ENCODE results near the gene GSTK1.

GSTK1 gene

DNA sequence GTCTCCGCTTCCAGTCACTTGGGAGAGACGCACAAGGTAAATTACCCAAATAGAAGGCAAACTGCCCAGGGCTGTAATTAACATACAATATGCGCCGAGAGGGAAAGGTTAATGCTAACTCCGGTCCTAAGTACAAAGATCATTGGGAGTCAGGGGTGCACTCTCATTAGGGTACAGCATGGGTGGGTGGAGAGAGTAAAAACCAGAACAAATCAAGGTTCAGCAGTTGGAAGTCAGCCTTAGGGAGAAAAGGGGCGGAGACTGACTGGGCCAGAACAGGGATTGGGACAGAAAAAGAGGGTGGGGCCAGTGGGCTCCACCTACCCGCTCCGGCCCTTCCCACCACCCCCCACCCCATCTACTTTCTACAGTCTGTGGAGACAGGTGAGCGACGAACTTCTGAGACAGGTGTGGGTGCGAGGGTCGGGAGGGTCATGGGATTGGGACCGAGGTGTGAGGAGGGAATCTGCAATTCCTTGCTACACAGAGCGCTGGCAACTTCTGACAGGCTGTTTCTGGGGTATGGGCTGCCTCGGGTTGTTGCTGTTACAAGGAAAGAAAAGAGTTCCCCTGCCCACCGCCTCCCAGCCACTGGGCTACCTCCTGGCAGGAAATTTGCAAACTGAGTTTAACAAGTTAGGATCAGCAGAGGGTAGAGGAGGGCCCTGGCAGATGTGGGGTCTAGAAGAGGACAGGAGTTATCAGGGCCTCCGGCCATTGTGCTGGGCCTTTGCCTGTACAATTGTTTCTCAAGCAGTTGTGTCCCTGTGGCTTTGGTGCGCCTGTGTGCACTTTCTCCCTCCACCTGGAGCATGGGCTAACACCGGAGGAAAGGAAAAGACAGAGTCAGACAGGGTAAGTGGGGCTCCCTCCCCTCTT, 21.6 kb downstream of the GSTK1 start, which contains the start of gene TMEM139:
TMEM139 (plus strand) TSS at position 368 of the 879 bp plus-strand sequence. CDS start 1,000 bp downstream, outside the sequence.
- H3K27ac ChIP-seq: no peak within 1 kb of the TSS
- TF ChIP-seq, protein P1, sequence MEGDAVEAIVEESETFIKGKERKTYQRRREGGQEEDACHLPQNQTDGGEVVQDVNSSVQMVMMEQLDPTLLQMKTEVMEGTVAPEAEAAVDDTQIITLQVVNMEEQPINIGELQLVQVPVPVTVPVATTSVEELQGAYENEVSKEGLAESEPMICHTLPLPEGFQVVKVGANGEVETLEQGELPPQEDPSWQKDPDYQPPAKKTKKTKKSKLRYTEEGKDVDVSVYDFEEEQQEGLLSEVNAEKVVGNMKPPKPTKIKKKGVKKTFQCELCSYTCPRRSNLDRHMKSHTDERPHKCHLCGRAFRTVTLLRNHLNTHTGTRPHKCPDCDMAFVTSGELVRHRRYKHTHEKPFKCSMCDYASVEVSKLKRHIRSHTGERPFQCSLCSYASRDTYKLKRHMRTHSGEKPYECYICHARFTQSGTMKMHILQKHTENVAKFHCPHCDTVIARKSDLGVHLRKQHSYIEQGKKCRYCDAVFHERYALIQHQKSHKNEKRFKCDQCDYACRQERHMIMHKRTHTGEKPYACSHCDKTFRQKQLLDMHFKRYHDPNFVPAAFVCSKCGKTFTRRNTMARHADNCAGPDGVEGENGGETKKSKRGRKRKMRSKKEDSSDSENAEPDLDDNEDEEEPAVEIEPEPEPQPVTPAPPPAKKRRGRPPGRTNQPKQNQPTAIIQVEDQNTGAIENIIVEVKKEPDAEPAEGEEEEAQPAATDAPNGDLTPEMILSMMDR (conservative IDR thresholded peaks at IDR 0.05): no peak
- no peak for TF ChIP-seq ZFX (IDR thresholded peaks at IDR 0.05)

DNA sequence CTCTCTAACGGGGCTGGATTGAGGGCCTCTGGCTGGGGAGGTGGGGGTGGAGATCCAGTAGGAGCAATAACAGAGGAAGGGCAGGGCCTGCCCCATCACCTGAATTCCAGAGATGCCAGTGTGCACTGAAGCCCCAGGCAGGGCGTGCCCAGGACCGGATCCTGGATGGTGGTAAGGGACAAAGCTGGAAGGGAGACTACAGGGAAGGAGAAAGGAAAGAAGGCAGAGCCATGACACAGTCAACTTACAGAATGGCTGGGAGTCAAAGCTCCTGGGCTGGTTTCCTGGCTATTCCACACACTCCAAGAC, 22.2 kb downstream of the GSTK1 start:
- no peak overlapping the region for H3K27ac ChIP-seq
- TF ChIP-seq, protein P1 (conservative IDR thresholded peaks at IDR 0.05): no peak
- no peak for TF ChIP-seq ZFX (IDR thresholded peaks at IDR 0.05)

DNA sequence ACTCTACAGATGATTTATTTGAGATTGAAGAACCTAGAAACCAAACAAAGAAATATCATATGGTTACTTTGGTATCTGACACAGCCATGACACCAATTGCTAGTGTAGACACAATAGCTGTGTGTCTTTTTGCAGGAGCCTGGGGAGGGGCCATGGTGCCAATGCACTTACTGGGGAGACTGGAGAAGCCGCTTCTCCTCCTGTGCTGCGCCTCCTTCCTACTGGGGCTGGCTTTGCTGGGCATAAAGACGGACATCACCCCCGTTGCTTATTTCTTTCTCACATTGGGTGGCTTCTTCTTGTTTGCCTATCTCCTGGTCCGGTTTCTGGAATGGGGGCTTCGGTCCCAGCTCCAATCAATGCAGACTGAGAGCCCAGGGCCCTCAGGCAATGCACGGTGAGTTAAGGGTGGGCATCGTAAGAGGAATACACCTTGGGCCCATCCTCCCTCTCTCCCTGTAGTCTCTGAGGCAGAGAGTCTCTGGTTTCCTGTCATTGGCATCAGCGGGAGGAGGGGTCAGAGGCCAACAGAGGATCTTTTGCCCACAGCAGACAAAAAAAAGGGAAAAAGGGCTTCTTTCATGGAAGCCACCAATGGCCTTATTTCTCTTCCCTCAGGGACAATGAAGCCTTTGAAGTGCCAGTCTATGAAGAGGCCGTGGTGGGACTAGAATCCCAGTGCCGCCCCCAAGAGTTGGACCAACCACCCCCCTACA, 22.7 kb downstream of the GSTK1 start:
- TF ChIP-seq, protein P1 (conservative IDR thresholded peaks at IDR 0.05): no peak
- TF ChIP-seq ZFX (IDR thresholded peaks at IDR 0.05): no peak
- H3K27ac ChIP-seq: no peak overlapping the region

DNA sequence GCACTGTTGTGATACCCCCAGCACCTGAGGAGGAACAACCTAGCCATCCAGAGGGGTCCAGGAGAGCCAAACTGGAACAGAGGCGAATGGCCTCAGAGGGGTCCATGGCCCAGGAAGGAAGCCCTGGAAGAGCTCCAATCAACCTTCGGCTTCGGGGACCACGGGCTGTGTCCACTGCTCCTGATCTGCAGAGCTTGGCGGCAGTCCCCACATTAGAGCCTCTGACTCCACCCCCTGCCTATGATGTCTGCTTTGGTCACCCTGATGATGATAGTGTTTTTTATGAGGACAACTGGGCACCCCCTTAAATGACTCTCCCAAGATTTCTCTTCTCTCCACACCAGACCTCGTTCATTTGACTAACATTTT, 23.3 kb downstream of the GSTK1 start:
- TF ChIP-seq ZFX (IDR thresholded peaks at IDR 0.05): no peak
- TF ChIP-seq, protein P1 (conservative IDR thresholded peaks at IDR 0.05): no peak
- H3K27ac ChIP-seq: no peak overlapping the region

DNA sequence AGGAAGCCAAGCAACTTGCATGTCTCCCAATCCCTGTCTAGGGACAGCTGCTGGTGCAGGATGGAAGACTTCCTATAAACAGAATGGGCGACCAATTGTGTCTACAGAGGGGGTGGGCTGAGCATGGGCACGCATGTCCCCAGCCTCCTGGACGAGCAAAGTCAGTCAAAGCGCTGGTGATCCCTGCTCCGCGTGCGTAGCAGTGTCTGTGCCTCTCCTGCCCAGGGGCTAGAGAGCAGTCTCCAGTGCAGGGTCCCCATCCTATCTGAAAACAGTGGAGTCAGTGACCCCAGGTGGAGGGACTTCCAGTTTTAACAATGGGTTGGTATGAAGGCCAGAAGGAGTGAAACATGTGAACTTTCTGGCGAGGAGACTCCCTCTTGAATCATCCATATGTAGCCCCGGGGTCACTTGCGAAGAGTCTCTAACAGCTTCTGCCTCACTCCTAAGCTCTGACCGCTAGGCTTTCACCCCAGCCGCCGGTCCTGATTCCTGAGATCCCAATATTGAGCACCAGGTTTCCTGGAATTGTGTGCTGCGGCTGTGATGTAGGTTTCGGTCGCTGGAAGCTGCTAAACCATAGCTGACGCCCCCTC, 24.2 kb downstream of the GSTK1 start:
- no peak for TF ChIP-seq ZFX (IDR thresholded peaks at IDR 0.05)
- TF ChIP-seq, protein P1 (conservative IDR thresholded peaks at IDR 0.05): no peak
- H3K27ac ChIP-seq: peak overlapping the region; percentile 85

DNA sequence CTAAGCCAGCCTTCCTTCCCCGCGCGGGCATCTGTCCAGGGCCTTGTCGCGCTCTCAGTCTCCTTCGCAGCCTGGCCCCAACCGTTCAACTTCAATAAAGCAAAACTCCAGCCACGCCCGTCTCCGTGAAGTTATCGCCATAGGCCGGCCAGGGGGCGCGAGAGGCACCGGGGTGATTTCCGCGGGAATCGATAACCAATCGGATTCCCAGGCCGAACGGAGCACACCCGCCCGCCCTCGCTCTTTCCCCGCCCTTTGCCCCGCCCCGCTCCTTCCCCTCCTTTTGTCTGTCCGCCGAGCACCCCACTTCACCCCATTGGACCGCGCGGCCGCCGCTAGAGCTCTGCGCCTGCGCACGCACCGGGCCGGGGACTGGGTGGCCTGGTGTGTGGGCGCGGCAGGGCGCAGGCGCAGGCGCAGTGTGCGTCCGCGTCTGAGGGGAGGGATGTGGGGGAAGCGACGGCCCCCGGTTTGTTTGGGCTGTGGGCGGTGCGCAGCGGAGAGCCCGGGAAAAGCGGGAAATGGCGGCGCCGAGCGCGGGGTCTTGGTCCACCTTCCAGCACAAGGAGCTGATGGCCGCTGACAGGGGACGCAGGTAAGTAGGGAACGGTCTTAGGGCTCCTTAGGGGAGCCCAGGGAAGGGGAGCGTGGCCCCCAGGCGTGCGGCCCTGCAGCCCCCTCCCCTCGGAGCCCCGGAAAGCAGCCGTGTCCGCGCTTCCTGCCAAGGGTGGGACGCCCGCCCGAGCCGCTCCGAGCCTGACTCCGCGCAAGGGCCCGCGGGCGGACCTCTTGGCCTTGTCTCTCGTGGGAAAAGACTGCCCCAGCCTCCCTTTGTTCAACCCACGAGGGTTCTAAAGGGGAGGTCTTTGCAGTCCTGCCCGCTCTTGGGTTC, 24.9 kb downstream of the GSTK1 start, which contains the start of gene CASP2:
CASP2 (plus strand) TSS at position 417 of the 892 bp plus-strand sequence; CDS start at position 522, 105 bp downstream.
- TF ChIP-seq, protein P1 (conservative IDR thresholded peaks at IDR 0.05): peak; percentile 58
- peak; percentile 70; the same call in 1 of the 2 replicates for TF ChIP-seq ZFX (IDR thresholded peaks at IDR 0.05)
- peak within 1 kb of the TSS; percentile 85 for H3K27ac ChIP-seq

Data from C4-2B (cell line).